ENCODE results near the gene IKBKE.

DNA sequence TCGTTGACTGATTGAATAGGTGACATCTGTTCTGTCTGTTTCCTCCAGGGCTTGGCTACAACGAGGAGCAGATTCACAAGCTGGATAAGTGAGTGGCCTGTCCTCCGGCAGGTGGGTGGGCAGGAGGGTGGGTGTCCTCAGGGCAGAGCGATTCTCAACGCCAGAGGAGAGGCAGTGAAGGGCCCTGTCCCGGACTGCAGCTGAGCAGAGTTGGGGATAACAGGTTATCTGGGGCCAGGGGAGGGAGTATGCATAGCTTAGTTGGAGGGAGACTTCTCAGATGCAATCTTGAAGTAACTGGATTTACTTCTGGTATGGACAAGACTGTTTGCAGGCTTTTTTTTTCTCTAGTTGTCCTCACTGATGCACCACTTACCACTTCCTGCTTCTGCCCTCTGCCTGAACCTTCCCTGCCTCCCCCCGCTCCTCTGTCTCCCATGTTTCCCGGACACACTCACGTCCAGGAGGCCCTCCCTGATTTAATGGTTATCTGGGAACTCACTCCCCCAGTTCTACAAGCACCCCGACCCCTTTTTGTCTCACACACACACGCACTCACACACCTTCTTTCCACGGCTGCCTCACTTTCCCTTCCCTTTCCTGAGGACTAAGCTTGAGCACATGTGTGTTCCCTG lies 20.6 kb downstream of the IKBKE start:
- no peak for TF ChIP-seq GATA2 (IDR thresholded peaks at IDR 0.05; ENCODE audit: low read depth, low read length)
- no peak for TF ChIP-seq GATA3 (IDR thresholded peaks at IDR 0.05; ENCODE audit: low read depth, low read length)
